Aorta (tissue), 5 donors: ENCODE data around the gene KLHL35. TPM values are rescaled to one million over a fixed set of nuclear protein-coding genes. Genes with fewer than 3 reads are reported as not detected.
A peak's percentile ranks its signal among the peaks of the same experiment; 100 is the strongest.

ENCODE experiments used
- ATAC-seq: fragments of 200-7000 bp; cut with Tn5 transposase; one replicate; pipeline ENCODE4 v1.9.1; 2022; ENCODE audit warnings: moderate library complexity; ENCODE audit not compliant: low FRiP score
- DNase-seq, 2 donors: peaks; one replicate each; pipeline ENCODE4 v3.0.0-alpha.2; 2020
- H3K27ac ChIP-seq, 2 donors: one replicate each; pipeline ENCODE4 v1.5.1; 2013; ENCODE audit warnings: low read length in 2 of 2, mild to moderate bottlenecking in 2 of 2, moderate library complexity in 2 of 2, control low read depth in 1 of 2, inconsistent platforms in 1 of 2, low read depth in 1 of 2
- H3K27me3 ChIP-seq, 2 donors: one replicate each; pipeline ENCODE4 v1.6.1; 2013; ENCODE audit warnings: control low read depth in 1 of 2, low read length in 1 of 2, mild to moderate bottlenecking in 1 of 2, moderate library complexity in 1 of 2; ENCODE audit not compliant: insufficient read depth in 2 of 2, control insufficient read depth in 1 of 2
- H3K36me3 ChIP-seq, 2 donors: one replicate each; pipeline ENCODE4 v1.6.1; 2013; ENCODE audit warnings: control low read depth in 1 of 2, low read length in 1 of 2, mild to moderate bottlenecking in 1 of 2; ENCODE audit not compliant: insufficient read depth in 2 of 2, control insufficient read depth in 1 of 2
- H3K4me1 ChIP-seq, 2 donors: one replicate each; pipeline ENCODE4 v1.6.1; 2013; ENCODE audit warnings: low read length in 2 of 2, control low read depth in 1 of 2, mild to moderate bottlenecking in 1 of 2, moderate library complexity in 1 of 2; ENCODE audit not compliant: insufficient read depth in 2 of 2, control insufficient read depth in 1 of 2
- H3K4me3 ChIP-seq, 2 donors: one replicate each; pipeline ENCODE4 v1.5.1; 2013; ENCODE audit warnings: low read length in 2 of 2, control low read depth in 1 of 2, mild to moderate bottlenecking in 1 of 2
- H3K9me3 ChIP-seq: one replicate; pipeline ENCODE4 v1.6.1; 2013; ENCODE audit warnings: mild to moderate bottlenecking, low read length; ENCODE audit not compliant: control insufficient read depth
- WGBS, 2 donors: extraction: QIAGEN DNeasy Blood & Tissue Kit; methylation state at CpG; one replicate each; pipeline ENCODE4 v1.1.7; 2013; 5-methylcytosine and 5-hydroxymethylcytosine counted together
- intact Hi-C, 2 donors: fragments of 100-400 bp; cut with DNase I; formaldehyde crosslinking; loops; one replicate each; pipeline versions ENCODE4 v1.14.2 to v1.15.0; 2022
- polyA plus RNA-seq, 2 donors: library from polyadenylated mRNA; stranded (reverse); fragments of 200-250 nt; gene quantifications; one replicate each; pipeline ENCODE4 v1.2.3, GENCODE V29; 2013
- total RNA-seq, 2 donors: library from RNA; stranded (reverse); fragmentation: NEBNext Ultra II Directional; extraction: Animal tissue kit (Norgen Biotek cat#: 25700); gene quantifications; one replicate each; pipeline ENCODE4 v1.2.1, GENCODE V29; 2021
- donor health status: healthy with polysubstance abuse.
- donor health status: Bipolar disorder and iron deficiency.
- donor health status: DM: no; HTN: no; CAD: no.
- donor health status: DM: no; HTN: no; CAD: no.
- donor health status: DM: yes; HTN: yes; CAD: no.

Gene KLHL35
- total and polyA plus RNA-seq, 4 donors, result 0.75 to 3.1 (median 1.8) TPM

DNA sequence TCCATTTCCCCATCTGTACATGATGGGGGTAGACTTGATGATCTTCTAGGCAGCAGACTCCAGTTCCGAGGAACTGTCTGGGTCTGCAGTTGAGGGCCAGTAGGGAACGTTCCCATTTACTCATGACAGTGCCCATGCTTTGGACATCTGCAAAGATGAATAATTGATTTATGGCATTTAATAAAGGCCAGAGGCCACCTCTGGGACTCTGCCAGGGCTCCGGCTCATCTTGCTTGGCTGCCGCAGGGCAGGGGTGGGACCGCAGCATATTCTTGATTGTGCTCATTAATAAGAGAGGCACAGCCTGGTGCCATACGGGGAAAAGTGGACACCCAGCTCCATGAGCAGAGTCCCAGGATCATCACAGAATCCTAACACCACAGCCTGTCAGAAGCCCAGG is 28.1 kb upstream of the KLHL35 start:
- no peak for ATAC-seq
- Histone ChIP-seq H3K4me1 (no peaks in the 10 kb centered on the region), H3K36me3 (no peaks in the 10 kb centered on the region), H3K27me3 (no peaks in the 10 kb centered on the region), H3K9me3 (no peaks in the 10 kb centered on the region), H3K4me3 (no peak overlapping the region), H3K27ac (no peak overlapping the region)
- peak in 1 of 2 donors; percentile 56 for DNase-seq
- WGBS, 2 donors, result 85 to 93% methylated on average over 6 of the region's 6 CpGs
- intact Hi-C loops, result no loop called here

DNA sequence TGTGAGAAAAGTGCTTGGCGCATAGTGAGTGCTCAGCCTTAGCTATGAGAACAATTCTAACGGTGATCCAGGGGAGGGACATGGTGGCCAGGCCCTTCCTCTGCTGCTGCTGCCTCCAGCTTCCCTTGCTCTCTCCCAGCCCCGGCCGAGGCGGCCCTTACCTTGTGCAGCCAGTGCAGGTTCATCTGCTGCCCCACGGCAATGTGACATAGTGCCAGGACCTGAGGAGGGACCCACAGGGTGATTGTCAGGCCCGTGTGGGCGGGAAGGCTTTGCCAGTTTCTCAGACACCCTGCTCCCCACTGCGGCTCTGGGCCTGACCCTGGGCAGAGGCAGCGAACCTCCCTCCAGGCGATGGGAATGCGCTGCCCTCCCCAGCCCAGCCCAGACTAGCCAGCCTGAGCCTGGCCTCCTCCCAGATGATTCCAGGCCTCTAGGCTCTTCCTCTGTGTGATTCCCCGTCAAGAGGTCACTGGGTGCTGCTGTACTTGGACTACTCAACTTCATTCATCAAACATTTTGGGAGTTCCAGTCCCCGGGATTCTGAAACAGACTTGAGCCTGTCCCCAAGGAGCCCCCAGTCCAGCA is 23.7 kb upstream of the KLHL35 start:
- WGBS, 2 donors, result 90 to 92% methylated on average over 14 of the region's 14 CpGs
- Histone ChIP-seq H3K4me1 (no peaks in the 10 kb centered on the region), H3K9me3 (no peaks in the 10 kb centered on the region), H3K36me3 (no peaks in the 10 kb centered on the region), H3K27ac (no peak overlapping the region), H3K4me3 (no peak overlapping the region), H3K27me3 (no peaks in the 10 kb centered on the region)
- intact Hi-C loops, result no loop called here
- DNase-seq (no peak), ATAC-seq (no peak)

DNA sequence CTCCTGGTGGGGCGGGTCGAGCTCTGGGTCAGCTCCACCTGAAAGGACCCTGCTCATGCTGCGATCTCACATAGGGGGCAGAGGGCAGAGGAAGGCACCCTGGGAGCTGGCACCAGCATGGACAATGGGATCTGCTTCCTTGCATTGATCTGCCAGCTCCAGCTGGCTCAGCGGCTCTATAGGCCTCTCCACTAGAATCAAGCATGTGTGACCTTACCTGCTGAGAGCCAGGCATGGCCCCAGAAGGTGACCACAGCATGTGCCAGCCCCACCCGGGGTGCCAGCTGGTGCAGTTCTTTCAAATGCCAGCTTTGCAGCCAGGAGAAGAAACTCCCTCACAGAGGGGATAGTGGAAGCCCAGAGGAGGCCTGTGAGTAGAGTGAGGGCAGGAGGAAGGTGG is 22.0 kb upstream of the KLHL35 start:
- Histone ChIP-seq H3K27me3 (no peaks in the 10 kb centered on the region), H3K9me3 (no peaks in the 10 kb centered on the region), H3K27ac (no peak overlapping the region), H3K4me1 (no peaks in the 10 kb centered on the region), H3K4me3 (no peak overlapping the region), H3K36me3 (no peaks in the 10 kb centered on the region)
- 93% methylated on average over 5 of the region's 5 CpGs for WGBS, 2 donors
- ATAC-seq (no peak), DNase-seq (no peak)
- intact Hi-C loops, result no loop called here

DNA sequence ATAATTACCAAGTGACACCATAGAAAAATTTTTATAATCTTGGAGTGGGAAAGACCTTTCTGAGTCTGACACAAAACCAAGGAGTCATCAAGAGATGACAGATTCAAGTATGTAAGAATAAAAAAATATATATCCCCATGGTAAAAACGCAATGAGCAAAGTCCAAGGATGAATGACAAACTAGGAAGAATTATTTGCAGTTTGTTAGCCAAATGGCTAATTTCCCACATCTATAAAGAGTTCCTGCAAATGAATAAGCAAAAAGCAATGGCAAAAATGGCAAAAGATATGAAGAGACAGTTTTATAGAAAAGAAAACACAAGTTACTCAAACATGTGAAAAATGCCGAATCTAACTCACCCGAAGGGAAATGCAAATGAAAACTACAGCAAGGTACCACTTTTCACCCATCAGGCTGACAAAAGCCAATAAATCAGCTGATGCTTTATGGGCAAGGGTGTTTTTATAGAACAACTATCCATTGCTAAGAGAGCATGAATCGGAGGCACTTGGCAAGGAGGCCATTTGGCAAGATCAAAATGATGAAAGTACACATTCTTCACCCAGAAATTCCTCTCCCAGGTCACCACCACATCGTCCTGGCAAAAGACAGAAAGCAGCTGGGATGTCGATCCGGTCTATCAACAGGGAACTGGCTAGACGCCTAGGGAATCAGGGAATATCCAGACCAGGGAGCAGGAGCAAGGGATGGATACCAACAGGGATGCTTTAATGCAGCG is 21.1 kb upstream of the KLHL35 start:
- 23 to 28% methylated on average over 9 of the region's 9 CpGs for WGBS, 2 donors
- H3K27me3 ChIP-seq, result no peaks in the 10 kb centered on the region
- H3K36me3 ChIP-seq, result no peaks in the 10 kb centered on the region
- no peak overlapping the region for H3K27ac ChIP-seq
- no peaks in the 10 kb centered on the region for H3K4me1 ChIP-seq
- no peak overlapping the region for H3K4me3 ChIP-seq
- ATAC-seq, result no peak
- DNase-seq, result no peak
- H3K9me3 ChIP-seq, result no peaks in the 10 kb centered on the region
- intact Hi-C loops, result no loop called here

DNA sequence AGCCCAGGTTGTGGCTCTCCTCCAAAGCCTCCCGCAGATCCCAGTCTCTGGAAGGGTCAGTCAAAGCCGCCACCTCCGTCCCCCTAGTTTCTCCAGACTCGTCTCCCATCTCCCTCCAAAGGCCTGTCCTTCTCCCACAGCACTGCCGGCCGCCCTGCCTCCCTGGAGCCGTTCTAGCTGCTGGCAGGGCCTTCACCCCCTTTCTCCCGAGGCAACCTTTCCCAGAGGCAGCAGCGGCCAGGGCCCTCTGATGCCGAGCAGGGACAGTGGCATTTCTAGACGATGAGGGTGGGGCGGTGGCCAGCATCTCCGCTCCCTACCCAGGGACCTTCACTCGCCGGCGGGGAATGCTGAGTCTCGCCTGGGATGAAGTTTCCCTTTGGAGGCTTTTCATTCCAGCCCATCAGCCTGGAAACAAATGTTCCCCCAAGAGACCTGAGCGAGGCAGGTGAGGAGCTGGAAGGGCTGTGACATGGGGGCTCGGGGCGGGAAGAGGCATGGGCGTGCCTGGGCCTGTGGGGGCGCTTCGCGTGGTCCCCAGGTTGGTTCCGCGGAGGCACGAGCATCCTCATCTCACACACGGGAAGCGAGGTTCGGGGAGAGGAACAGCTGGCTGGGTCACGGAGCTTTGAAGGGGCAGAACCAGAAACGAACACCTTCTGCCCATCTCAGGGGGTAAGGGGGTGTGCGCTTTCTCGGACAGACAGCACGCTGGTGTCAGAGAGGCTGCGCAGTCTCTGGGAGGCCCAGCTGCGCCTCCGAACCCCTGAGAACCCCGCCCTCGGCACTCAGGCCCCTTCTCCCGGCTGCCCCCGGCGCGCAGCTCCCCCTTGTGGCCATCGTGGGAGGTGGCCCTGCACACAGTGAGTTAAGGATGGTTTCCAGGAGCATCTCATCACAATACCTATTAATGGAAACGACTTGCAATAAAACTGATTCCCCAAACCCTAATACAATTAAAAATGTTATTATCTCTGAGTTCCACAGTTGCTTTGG is 18.1 kb upstream of the KLHL35 start:
- Histone ChIP-seq H3K36me3 (no peaks in the 10 kb centered on the region), H3K27ac (no peak overlapping the region), H3K4me1 (no peaks in the 10 kb centered on the region), H3K4me3 (no peak overlapping the region), H3K27me3 (no peaks in the 10 kb centered on the region), H3K9me3 (no peaks in the 10 kb centered on the region)
- DNase-seq (no peak), ATAC-seq (no peak)
- WGBS, 2 donors, result 56 to 64% methylated on average over 41 to 46 of the region's 46 CpGs
- intact Hi-C loops, result no loop called here

DNA sequence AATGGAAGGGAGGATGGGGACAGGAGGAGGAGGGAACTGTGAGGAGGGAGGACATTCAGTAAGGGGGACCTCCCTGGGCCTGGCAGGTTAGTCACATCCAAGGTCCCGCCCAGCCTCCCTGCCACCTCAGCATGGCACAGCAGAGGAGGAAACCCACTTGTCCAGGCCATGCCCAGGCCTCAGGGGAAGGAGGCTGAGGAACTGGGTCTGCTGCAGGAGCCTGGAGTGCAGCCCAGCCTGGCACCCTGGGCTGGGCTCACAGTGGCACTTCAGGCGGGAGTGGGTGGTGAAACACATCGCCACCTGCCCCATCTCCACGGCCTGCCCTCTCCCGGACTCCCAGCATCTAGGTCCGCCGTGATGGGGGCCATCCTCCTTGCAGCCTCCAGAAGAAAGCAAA is 17.2 kb upstream of the KLHL35 start:
- ATAC-seq, result no peak
- intact Hi-C loops, result no loop called here
- H3K36me3 ChIP-seq, result no peaks in the 10 kb centered on the region
- H3K27ac ChIP-seq, result no peak overlapping the region
- H3K9me3 ChIP-seq, result no peaks in the 10 kb centered on the region
- H3K27me3 ChIP-seq, result no peaks in the 10 kb centered on the region
- H3K4me1 ChIP-seq, result no peaks in the 10 kb centered on the region
- WGBS, 2 donors, result 88 to 89% methylated on average over 7 of the region's 7 CpGs
- H3K4me3 ChIP-seq, result no peak overlapping the region
- DNase-seq, result no peak

DNA sequence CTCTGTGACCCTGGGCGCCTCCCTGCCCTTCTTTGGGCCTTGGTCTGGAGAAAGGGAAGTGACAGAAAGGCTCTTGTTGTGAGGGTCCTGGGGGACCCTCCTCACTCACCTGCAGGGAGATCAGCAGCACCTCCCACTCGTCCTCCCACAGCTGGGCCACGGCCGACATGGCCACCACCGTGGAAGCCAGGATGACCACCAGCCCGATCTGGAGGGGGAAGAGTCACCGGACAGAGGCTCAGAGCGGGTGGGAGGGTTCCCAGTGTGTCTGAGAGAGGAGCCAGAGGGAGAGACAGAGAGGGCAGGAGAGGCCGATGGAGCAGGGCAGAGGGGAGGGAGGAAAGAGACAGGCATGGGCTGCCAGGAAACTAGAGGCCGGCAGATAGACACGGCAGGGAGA is 16.8 kb upstream of the KLHL35 start:
- no peaks in the 10 kb centered on the region for H3K36me3 ChIP-seq
- H3K27me3 ChIP-seq, result no peaks in the 10 kb centered on the region
- 92 to 94% methylated on average over 11 of the region's 11 CpGs for WGBS, 2 donors
- DNase-seq (no peak), ATAC-seq (no peak)
- H3K27ac ChIP-seq, result no peak overlapping the region
- H3K4me1 ChIP-seq, result no peaks in the 10 kb centered on the region
- H3K9me3 ChIP-seq, result no peaks in the 10 kb centered on the region
- no peak overlapping the region for H3K4me3 ChIP-seq
- intact Hi-C loops, result loop anchor here in 1 of 2 donors (10.0 kb wide), 1 partner anchor 55 kb away; the partner anchor contains the start of gene RPS3

DNA sequence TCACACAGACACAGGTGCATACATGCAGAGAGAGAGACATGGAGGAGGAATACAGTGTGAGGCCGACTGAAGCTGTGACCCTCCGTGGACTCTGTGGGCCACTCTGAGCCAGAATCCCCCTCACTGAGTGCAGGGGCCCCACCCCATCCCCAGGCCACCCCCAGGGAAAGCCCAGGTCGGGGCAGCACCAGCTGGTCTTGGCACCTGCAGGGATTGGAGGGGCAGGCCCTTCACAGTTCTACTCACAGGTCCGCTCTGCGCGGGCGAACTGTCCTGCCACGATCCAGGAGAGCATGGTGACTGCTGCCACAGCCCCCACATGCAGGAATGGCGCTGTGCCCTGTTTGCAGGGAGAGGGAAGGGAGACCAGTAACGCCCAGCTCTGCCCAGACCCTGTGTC is 16.3 kb upstream of the KLHL35 start:
- Histone ChIP-seq H3K27me3 (no peaks in the 10 kb centered on the region), H3K4me3 (no peak overlapping the region), H3K36me3 (no peaks in the 10 kb centered on the region), H3K9me3 (no peaks in the 10 kb centered on the region), H3K4me1 (no peaks in the 10 kb centered on the region), H3K27ac (no peak overlapping the region)
- 92 to 94% methylated on average over 10 of the region's 10 CpGs for WGBS, 2 donors
- intact Hi-C loops, result loop anchor here in 1 of 2 donors (10.0 kb wide), 1 partner anchor 54 kb away; the partner anchor contains the start of gene RPS3
- DNase-seq (no peak), ATAC-seq (no peak)
